Thyroid gland (tissue), 4 donors: ENCODE results near the gene YTHDC1.

Experiments used
- CTCF ChIP-seq, 6 experiments: fragments of 200-600 bp in 3 of 6; fragments of 450-650 bp in 3 of 6; sonication (generic) in 3 of 6; IDR thresholded peaks; one replicate each; pipeline ENCODE4 v1.5.1; 2016 to 2019; ENCODE audit warnings: antibody characterized with exemption in 6 of 6, mild to moderate bottlenecking in 2 of 6, inconsistent platforms in 1 of 6, moderate library complexity in 1 of 6
- POLR2A ChIP-seq, 2 donors: fragments of 450-650 bp; IDR thresholded peaks; one replicate each; pipeline ENCODE4 v1.6.1; 2017; ENCODE audit warnings: antibody characterized with exemption in 2 of 2, mild to moderate bottlenecking in 2 of 2, moderate library complexity in 1 of 2

- TF ChIP-seq POLR2A (IDR thresholded peaks at IDR 0.05) = no peak
- TF ChIP-seq CTCF (IDR thresholded peaks at IDR 0.05) = no peak
Measured at GRCh38 chr4:68383115-68383514, 33.2 kb upstream of the YTHDC1 start.
